HG02610 (cell line): ENCODE results near the gene FSTL5.

ENCODE experiments used
- ATAC-seq: cut with Tn5 transposase; IDR thresholded peaks from one replicate; pipeline ENCODE4 v1.9.1; 2021; ENCODE audit warnings: mild to moderate bottlenecking, moderate library complexity; ENCODE audit not compliant: unreplicated experiment

The FSTL5 gene

GRCh38 chr4:161345741-161346140 is 818.1 kb downstream of the FSTL5 start:
- no peak for ATAC-seq

GRCh38 chr4:161343569-161343950 is 820.2 kb downstream of the FSTL5 start:
- no peak for ATAC-seq

- ATAC-seq: no peak
These were observed 820.8 kb downstream of the FSTL5 start for GRCh38 chr4:161342881-161343568.

- ATAC-seq: no peak
These were observed 827.2 kb downstream of the FSTL5 start for GRCh38 chr4:161336621-161337020.

- no peak for ATAC-seq
These were observed 827.7 kb downstream of the FSTL5 start for GRCh38 chr4:161336016-161336530.
